Neural crest cell (in vitro differentiated cells): ENCODE measurements around the gene GCNA. TPM values are rescaled to one million over a fixed set of nuclear protein-coding genes. Genes with fewer than 3 reads are reported as not detected.
"Not testable (repeated sequence)": the region's sequence is repeated elsewhere in the genome, so short reads cannot be mapped to it uniquely, and the experiment has no call there.

Source experiments
- DNase-seq: peaks from one replicate; pipeline ENCODE4 v3.0.0; 2021; ENCODE audit warnings: low read depth, mixed read lengths, low spot score
- H3K27ac Mint-ChIP-seq: one replicate; pipeline ENCODE4 v1.8.0; 2021; ENCODE audit warnings: mild to moderate bottlenecking, mixed read lengths; ENCODE audit not compliant: unreplicated experiment
- H3K27me3 Mint-ChIP-seq: 2 replicates; pipeline ENCODE4 v1.8.0; 2021; ENCODE audit warnings: low read depth, mild to moderate bottlenecking, mixed read lengths
- H3K36me3 Mint-ChIP-seq: 2 replicates; pipeline ENCODE4 v1.8.0; 2021; ENCODE audit warnings: low read depth, mild to moderate bottlenecking, mixed read lengths
- H3K4me1 Mint-ChIP-seq: 2 replicates; pipeline ENCODE4 v1.8.0; 2021; ENCODE audit warnings: mixed read lengths
- H3K4me3 Mint-ChIP-seq: one replicate; pipeline ENCODE4 v1.8.0; 2021; ENCODE audit warnings: mild to moderate bottlenecking, mixed read lengths
- H3K9me3 Mint-ChIP-seq: 2 replicates; pipeline ENCODE4 v1.8.0; 2021; ENCODE audit warnings: mixed read lengths
- total RNA-seq: library from RNA; stranded (reverse); gene quantifications from 2 replicates; pipeline ENCODE4 v1.2.1, GENCODE V29; 2021
- TF ChIP-seq, protein P1 (sequence below): fragments of 200-600 bp; sonication (generic); conservative IDR thresholded peaks from 2 replicates; pipeline ENCODE4 v1.5.0; 2021; ENCODE audit warnings: antibody characterized with exemption, mild to moderate bottlenecking

Gene GCNA
- total RNA-seq, 1 donor from 2014 or later = 2.0 TPM

DNA sequence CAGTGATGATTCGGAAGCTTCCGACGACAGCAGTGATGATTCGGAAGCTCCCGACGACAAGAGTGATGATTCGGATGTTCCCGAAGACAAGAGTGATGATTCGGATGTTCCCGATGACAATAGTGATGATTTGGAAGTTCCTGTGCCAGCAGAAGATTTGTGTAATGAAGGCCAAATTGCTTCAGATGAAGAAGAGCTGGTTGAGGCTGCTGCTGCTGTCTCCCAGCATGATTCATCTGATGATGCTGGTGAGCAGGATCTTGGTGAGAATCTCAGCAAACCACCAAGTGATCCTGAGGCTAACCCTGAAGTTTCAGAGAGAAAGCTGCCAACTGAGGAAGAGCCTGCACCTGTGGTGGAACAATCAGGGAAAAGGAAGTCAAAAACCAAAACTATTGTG lies 25.9 kb downstream of the GCNA start:
- H3K27ac Mint-ChIP-seq = no peak overlapping the region
- H3K4me1 Mint-ChIP-seq = peaks cover 9% of the 10 kb centered on the region
- TF ChIP-seq, protein P1, sequence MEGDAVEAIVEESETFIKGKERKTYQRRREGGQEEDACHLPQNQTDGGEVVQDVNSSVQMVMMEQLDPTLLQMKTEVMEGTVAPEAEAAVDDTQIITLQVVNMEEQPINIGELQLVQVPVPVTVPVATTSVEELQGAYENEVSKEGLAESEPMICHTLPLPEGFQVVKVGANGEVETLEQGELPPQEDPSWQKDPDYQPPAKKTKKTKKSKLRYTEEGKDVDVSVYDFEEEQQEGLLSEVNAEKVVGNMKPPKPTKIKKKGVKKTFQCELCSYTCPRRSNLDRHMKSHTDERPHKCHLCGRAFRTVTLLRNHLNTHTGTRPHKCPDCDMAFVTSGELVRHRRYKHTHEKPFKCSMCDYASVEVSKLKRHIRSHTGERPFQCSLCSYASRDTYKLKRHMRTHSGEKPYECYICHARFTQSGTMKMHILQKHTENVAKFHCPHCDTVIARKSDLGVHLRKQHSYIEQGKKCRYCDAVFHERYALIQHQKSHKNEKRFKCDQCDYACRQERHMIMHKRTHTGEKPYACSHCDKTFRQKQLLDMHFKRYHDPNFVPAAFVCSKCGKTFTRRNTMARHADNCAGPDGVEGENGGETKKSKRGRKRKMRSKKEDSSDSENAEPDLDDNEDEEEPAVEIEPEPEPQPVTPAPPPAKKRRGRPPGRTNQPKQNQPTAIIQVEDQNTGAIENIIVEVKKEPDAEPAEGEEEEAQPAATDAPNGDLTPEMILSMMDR = no peak
- no peak for DNase-seq
- no peaks in the 10 kb centered on the region for H3K27me3 Mint-ChIP-seq
- H3K4me3 Mint-ChIP-seq = no peak overlapping the region
- H3K36me3 Mint-ChIP-seq = peaks cover 45% of the 10 kb centered on the region
- H3K9me3 Mint-ChIP-seq = peaks cover 14% of the 10 kb centered on the region

DNA sequence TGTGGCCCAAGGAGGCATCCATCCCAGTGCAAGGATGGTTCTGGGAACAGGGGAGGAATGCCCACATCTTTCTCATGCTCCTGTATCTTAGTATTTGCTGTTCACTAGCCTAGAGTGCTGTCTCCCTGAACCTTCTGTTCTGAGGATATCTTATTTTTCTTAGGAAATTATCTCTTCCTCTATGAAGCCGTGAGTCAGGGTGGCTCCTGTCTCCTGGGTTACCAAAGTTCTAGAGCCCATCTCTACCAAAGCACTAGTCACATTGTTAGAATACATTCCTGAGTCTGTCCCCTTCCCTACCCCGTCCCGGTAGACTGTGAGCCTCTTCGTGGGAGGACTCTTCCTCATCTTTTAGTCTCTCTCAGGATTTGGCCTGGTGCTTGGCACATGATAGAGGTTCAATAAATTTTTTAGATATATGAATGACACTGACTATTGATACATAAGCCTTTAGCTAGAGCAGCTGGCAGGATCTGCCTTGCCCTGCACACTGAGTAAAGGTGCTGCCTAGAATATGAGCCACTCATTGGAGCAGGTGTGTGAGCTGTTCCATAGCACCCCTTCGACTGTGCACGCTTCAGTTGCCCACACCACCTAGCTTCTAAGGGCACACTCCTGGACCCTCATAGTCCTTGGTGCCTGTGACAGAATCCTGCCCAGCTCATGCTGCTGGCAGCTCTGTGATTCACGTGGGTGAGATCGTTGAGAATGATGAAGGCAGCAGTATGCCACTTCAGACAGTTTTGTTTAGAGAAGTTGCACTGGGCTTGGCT lies 26.7 kb downstream of the GCNA start:
- Mint-ChIP-seq H3K27me3 (no peaks in the 10 kb centered on the region), H3K9me3 (peaks cover 14% of the 10 kb centered on the region), H3K27ac (no peak overlapping the region), H3K4me3 (no peak overlapping the region), H3K4me1 (peaks cover 9% of the 10 kb centered on the region), H3K36me3 (peaks cover 49% of the 10 kb centered on the region)
- TF ChIP-seq, protein P1 = no peak
- no peak for DNase-seq

DNA sequence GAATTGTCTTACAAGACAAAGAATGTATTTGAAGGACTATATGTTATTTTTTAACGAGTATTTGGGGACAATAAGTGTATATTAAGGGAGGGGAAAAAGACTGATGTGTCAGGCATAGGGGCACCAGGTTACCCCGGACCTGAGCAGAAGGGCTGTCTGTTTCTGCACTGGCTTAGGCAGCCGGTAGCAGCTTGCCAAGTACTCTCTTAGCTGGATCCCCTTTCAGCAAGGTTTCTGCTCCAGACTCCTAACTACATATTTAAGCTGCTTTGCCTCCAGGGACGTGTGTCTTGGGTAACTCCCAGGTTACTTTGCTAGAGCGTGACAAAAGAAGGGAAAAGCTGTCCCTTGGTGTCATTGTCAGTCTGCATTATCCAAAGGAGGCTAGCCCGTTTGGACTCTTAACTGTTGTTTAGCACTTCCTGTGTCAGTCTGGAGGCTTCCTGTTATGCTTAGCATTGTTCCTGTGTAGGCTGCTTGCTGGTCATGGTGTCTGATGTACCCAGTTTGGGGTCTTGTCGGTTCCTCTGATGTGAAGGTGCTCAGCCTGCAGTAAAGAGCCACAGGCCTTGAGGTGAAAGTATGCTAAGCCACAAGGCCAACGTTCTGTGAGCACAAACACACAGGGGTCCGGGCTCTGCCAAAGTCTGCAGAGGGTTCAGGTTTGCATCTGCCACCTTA lies 28.4 kb downstream of the GCNA start:
- Mint-ChIP-seq H3K4me1 (peaks cover 9% of the 10 kb centered on the region), H3K27ac (peak overlapping the region; percentile 93), H3K36me3 (peaks cover 55% of the 10 kb centered on the region), H3K27me3 (no peaks in the 10 kb centered on the region), H3K4me3 (no peak overlapping the region), H3K9me3 (peaks cover 14% of the 10 kb centered on the region)
- TF ChIP-seq, protein P1 = no peak
- no peak for DNase-seq

DNA sequence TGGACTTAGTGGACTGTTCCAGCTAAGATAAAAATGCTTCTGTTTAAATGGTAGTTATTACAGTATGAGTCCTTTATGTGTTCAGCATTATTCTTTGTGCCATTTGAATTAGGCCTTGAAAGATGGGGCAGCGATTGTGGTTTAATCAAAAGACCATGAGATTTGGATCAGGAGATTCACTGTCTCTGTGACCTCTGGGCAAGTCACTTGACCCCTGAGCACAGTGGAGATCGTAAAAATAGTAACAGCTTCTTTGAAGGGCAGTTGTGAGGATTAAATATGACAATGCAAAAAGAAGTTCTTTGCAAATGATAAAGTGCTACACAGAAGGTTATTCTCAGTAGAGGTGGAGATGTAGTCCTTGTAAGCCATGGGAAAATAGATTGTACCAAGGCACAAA lies 29.3 kb downstream of the GCNA start:
- peak overlapping the region; percentile 43 for H3K27ac Mint-ChIP-seq
- TF ChIP-seq, protein P1 = no peak
- peaks cover 9% of the 10 kb centered on the region for H3K4me1 Mint-ChIP-seq
- no peak for DNase-seq
- no peaks in the 10 kb centered on the region for H3K27me3 Mint-ChIP-seq
- peaks cover 13% of the 10 kb centered on the region for H3K9me3 Mint-ChIP-seq
- H3K36me3 Mint-ChIP-seq = peaks cover 47% of the 10 kb centered on the region
- no peak overlapping the region for H3K4me3 Mint-ChIP-seq

DNA sequence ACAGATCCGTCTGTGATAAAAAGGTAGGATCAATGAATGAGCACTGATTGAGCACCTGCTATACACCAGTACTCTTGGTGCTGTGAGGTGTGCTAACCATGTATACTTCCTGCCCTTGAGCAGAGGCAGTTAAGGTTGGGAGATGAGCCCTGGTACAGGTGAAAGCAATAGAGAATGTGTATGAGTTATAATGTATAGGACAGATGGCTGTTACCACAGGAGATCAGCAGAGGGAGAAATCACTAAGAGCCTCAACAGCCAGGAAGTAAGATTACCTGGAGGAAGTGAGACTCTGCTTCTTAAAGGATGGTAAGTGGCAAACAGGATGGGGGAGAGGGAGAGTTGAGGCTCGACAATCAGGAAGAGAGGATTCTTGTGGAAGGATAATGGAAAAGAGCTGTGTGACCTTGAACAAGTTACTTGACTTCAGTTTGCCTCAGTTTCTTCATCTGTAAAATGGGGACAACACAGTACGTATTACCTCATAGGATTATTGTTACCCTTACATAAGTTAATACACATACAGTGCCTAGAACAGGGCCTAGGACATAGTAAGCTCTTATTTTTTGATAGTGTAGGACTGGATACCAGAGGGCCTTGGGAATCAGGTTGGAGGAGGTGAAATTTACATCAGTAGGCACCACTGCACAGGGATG lies 31.0 kb downstream of the GCNA start:
- H3K9me3 Mint-ChIP-seq = no peaks in the 10 kb centered on the region
- TF ChIP-seq, protein P1 = no peak
- H3K4me3 Mint-ChIP-seq = no peak overlapping the region
- H3K36me3 Mint-ChIP-seq = peaks cover 39% of the 10 kb centered on the region
- no peak for DNase-seq
- H3K27ac Mint-ChIP-seq = no peak overlapping the region
- H3K4me1 Mint-ChIP-seq = peaks cover 9% of the 10 kb centered on the region
- H3K27me3 Mint-ChIP-seq = no peaks in the 10 kb centered on the region

DNA sequence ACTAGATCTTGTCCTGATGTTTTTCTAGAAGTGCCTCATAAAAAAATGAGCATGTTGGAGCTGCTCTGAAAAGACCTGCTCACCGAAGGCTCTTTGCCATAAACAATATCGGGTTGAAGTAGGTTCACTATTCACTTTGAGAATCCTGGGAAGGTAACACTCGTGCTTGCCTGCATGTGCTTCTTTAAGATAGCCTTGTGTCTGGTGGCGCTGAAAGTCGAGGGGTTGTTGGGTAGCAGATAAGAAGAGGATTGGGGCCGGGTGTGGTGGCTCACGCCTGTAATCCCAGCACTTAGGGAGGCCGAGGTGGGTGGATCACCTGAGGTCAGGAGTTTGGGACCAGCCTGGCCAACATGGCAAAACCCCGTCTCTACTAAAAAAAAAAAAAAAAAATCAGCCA lies 33.5 kb downstream of the GCNA start:
- DNase-seq, H3K27ac Mint-ChIP-seq, H3K9me3 Mint-ChIP-seq, H3K4me3 Mint-ChIP-seq, H3K4me1 Mint-ChIP-seq, H3K27me3 Mint-ChIP-seq: not testable (repeated sequence)
- peaks cover 37% of the 10 kb centered on the region for H3K36me3 Mint-ChIP-seq
